Activated gamma-delta T cell treated with anti-CD3 and anti-CD28 coated beads, Interleukin-2, amount 50 U/mL, for 16 hours (primary cell): ENCODE results near the gene RADIL.
A peak's percentile ranks its signal among the peaks of the same experiment; 100 is the strongest.

ENCODE experiments used
- DNase-seq: peaks from one replicate; pipeline ENCODE4 v3.0.0-alpha.2; 2020; ENCODE audit warnings: low read depth

RADIL gene

GRCh38 chr7:4754433-4755010, 129.0 kb downstream of the RADIL start:
- DNase-seq: no peak

DNA sequence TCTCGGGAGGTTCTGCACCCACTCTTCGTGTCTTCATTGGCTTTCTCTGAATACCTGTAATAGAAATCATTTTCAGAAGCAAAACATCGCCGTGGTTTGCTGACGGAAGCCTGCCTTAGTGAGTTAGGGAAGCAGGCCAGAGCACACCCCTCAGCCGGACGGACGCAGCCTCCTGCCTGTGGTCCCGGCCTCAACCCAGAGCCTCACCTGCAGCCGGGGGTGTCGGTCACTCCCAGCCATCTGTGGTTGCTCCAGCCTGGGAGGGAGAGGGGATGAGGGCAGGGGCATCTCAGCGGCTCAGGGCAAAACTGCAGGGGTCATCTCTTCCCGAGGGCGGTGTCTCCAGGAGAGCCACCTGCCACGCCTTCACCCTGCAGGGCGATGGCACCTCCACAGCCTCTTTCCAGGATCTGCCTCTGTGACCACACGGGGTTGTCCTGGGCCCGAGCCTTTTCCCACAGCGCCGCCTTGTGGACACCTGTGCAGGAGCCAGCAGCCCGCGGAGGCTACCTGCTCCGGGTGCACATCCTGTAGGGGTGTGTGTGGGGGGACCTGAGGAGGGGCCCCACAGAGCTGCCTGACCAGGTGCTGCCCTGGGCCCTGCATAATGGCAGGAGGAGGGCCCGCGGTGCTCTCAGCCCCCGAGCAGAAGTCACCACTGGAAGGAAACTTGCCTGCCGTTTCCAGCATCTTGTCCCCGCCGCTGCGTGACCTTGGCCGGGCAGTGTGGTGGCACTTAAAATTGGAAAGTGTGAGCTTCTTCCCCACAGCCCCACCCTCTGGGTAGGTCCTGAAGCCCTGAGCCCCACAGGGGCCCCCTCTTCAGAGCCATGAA, 129.7 kb downstream of the RADIL start:
- peak; percentile 69 for DNase-seq

DNA sequence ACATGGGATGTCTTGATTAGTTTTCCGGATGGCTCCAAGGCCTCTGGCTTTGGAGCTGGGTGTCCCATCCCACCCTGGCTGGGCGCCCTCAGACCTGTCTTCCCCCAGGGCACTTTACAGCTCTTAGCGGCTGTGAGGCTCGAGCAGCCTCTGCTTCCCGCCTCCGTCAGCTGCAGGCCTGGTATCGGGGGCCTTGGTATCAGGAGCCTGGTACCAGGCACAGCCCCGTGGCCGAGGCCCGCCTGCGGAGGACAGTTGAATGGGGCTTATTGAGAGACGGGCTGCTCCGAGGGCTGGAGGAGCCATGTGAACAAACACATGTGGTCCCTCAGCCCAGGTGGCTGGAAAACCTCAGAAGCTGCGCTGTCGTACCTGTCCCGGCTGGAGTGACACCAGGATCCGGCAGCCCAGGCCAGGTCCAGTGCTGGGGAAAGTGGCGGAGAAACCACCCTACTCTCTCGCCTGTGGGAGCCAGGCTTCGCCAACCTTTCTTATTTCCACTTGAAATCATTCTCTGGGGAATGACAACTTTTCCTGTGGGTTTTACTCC, 132.0 kb downstream of the RADIL start:
- no peak for DNase-seq

GRCh38 chr7:4749798-4750197, 133.7 kb downstream of the RADIL start:
- DNase-seq: no peak

- DNase-seq: no peak
Observed at GRCh38 chr7:4749363-4749762, 134.2 kb downstream of the RADIL start.
